Dendritic cell treated with granulocyte-macrophage colony-stimulating factor and Interleukin-4, amounts not matched to agents 40 ng/mL and 50 ng/mL, for 4 days (primary cell): Measurements from ENCODE around the gene DACT2.
"Not testable (repeated sequence)": the region's sequence is repeated elsewhere in the genome, so short reads cannot be mapped to it uniquely, and the experiment has no call there.

ENCODE experiments used
- H3K27ac Mint-ChIP-seq: one replicate; pipeline ENCODE4 v1.8.0; 2022; ENCODE audit warnings: mild to moderate bottlenecking, mixed read lengths
- H3K27me3 Mint-ChIP-seq: one replicate; pipeline ENCODE4 v1.8.0; 2022; ENCODE audit warnings: mild to moderate bottlenecking, mixed read lengths
- H3K36me3 Mint-ChIP-seq: one replicate; pipeline ENCODE4 v1.8.0; 2022; ENCODE audit warnings: low read depth, mixed read lengths
- H3K4me1 Mint-ChIP-seq: one replicate; pipeline ENCODE4 v1.8.0; 2022; ENCODE audit warnings: low read depth, mixed read lengths
- H3K4me3 Mint-ChIP-seq: one replicate; pipeline ENCODE4 v1.8.0; 2022; ENCODE audit warnings: mild to moderate bottlenecking, moderate library complexity, mixed read lengths
- H3K9me3 Mint-ChIP-seq: one replicate; pipeline ENCODE4 v1.8.0; 2022; ENCODE audit warnings: mixed read lengths
- intact Hi-C: fragments of 100-400 bp; cut with micrococcal nuclease; formaldehyde crosslinking; loops from one replicate; pipeline ENCODE4 v1.15.0; 2022

Gene DACT2

DNA sequence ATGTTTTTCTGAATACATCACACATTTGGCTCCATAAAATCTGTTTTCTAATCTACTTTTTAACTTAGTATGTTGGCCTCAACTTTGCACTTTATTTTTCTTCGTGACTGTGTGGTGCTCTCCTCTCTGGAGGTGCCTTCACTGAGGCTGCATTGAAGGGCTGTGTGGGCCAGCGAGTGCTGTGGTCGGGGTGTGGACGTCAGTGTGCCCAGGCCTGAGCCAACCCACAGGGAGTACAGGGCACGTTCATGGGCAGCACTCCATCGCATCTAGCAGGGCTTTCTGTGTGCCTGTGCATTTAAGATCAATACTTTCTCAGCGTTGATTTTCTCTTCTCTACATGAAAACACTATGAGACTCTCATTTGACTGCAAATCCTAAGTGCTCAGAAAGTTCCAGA, 37.8 kb downstream of the DACT2 start:
- Mint-ChIP-seq H3K27me3 (no peaks in the 10 kb centered on the region), H3K4me1 (no peaks in the 10 kb centered on the region), H3K27ac (no peak overlapping the region), H3K36me3 (no peaks in the 10 kb centered on the region), H3K9me3 (no peaks in the 10 kb centered on the region), H3K4me3 (no peak overlapping the region)
- intact Hi-C loops = no loop called here

DNA sequence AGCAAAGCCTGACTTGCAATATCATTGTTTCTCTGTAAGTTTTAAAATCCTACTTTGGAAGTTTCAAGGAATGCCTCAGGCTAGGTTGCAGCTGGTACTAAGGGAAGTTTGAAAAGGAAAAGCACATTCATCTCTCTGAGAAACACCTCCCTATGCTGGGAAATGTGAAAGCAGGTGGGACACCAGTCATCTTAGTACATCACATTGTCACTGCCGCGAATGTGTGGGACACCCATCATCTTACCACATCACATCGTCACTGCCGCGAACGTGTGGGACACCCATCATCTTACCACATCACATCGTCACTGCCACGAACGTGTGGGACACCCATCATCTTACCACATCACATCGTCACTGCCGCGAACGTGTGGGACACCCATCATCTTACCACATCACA, 38.3 kb downstream of the DACT2 start:
- H3K27me3 Mint-ChIP-seq, intact Hi-C loops, H3K9me3 Mint-ChIP-seq, H3K4me1 Mint-ChIP-seq, H3K27ac Mint-ChIP-seq, H3K4me3 Mint-ChIP-seq, H3K36me3 Mint-ChIP-seq: not testable (repeated sequence)

DNA sequence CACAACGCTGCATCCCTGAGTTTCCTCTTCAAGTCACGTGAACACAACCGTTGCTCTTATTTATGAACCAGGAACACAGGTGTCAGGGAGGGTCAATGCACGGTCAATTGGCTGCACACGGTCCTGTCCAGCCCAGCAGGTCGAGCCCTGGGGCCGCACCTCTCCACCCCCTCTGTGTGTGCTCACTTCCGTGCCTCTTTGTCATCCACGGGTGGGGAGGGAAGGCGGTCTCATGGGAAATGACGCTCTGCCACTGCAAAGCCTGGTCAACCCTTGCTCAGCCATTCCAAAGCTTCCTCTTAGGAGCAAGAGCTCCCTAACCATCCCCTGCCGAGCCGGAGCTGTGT, 38.7 kb downstream of the DACT2 start:
- intact Hi-C loops = no loop called here
- Mint-ChIP-seq H3K4me3 (no peak overlapping the region), H3K4me1 (no peaks in the 10 kb centered on the region), H3K27me3 (no peaks in the 10 kb centered on the region), H3K9me3 (no peaks in the 10 kb centered on the region), H3K36me3 (no peaks in the 10 kb centered on the region), H3K27ac (no peak overlapping the region)

DNA sequence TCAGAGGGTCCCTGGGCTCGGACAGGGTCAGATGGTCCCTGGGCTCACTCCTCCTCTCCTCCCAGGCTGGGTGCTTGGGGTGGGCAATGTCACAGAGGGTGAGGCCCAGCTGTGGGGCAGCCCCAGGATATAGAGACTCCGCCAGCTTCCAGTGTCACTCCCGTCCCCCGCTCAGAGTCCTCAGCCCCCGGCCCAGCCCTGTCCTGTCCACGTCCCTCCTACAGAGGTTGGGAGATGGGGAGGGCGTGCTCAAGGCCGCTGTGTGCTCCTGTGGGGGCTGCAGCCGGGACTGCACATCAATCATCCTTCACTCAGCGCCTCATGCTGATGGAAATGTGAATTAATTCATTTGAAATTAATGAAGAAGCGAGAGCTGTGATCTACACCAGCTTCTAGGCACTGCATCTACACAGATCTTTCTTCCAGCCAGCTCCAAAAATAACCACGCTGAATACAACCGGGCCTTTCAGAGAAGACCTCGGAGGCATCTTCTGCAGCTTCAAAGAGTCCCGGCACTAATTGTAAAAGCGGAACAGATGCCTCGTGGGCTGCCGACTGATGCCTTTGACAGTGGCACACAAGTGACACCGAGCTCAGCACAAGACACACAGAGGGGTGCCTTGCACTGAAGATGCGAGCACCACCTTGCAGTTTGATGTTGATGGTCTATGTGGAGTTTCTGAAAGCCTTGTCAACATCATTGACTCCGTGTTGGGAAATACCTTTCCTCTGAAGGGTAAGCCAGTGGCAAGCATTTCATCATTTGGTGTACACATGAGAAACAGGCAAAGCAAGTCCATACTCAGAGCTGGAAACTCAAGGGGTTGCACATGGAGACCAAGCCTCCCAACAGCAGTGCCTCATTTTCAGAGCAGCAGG, 39.3 kb downstream of the DACT2 start:
- no peaks in the 10 kb centered on the region for H3K36me3 Mint-ChIP-seq
- no peaks in the 10 kb centered on the region for H3K9me3 Mint-ChIP-seq
- no peak overlapping the region for H3K27ac Mint-ChIP-seq
- no peak overlapping the region for H3K4me3 Mint-ChIP-seq
- intact Hi-C loops = no loop called here
- H3K4me1 Mint-ChIP-seq = no peaks in the 10 kb centered on the region
- H3K27me3 Mint-ChIP-seq = no peaks in the 10 kb centered on the region

DNA sequence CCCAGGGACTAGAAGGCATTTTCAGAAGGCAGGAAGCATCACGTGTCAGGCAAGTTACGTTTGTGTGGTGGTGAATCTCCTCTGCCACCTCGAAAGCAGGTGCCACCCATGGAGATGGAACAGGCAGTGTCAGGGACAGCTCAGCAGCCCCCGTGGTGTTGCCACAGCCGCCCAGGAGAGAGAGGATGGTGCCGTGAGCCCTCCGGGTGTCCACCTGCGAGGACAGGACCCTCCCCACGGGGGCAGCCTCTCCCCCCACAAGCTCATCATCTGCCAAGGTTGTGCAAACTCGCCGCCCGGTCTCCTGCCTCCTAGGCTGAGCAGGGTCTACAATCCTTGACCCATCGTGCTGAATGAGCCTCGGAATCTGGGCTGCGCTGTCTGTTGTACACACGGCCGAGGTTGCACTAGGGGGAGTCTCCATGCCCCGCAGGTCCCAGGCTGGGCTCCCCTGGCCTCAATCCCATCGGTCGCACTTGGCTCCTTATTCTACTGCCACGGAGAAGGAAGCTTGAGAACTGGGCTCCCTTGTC, 40.1 kb downstream of the DACT2 start:
- Mint-ChIP-seq H3K36me3 (no peaks in the 10 kb centered on the region), H3K9me3 (no peaks in the 10 kb centered on the region), H3K27me3 (peaks cover 4% of the 10 kb centered on the region), H3K4me1 (no peaks in the 10 kb centered on the region), H3K4me3 (no peak overlapping the region), H3K27ac (no peak overlapping the region)
- intact Hi-C loops = no loop called here

DNA sequence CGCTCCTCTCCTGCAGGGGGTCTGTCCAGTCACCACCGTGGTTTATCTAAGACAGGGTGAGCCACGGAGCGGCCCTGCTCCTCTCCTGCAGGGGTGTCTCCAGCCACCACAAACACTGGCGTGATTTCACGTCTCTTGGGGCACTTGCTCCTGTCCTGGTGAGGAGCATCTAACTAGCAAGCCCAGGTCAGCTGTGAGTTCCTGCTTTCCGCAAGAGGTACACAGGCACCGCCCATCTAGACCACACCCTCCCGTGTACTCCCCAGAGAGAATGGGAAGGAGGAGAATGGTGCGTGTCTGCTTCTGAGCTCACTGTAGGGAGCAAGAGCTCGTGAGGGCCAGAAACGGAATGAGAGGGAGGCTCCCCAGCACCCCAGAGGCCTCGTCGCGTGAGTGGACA, 40.7 kb downstream of the DACT2 start:
- intact Hi-C loops = no loop called here
- Mint-ChIP-seq H3K27me3 (peaks cover 4% of the 10 kb centered on the region), H3K4me1 (no peaks in the 10 kb centered on the region), H3K27ac (no peak overlapping the region), H3K36me3 (no peaks in the 10 kb centered on the region), H3K4me3 (no peak overlapping the region), H3K9me3 (no peaks in the 10 kb centered on the region)

DNA sequence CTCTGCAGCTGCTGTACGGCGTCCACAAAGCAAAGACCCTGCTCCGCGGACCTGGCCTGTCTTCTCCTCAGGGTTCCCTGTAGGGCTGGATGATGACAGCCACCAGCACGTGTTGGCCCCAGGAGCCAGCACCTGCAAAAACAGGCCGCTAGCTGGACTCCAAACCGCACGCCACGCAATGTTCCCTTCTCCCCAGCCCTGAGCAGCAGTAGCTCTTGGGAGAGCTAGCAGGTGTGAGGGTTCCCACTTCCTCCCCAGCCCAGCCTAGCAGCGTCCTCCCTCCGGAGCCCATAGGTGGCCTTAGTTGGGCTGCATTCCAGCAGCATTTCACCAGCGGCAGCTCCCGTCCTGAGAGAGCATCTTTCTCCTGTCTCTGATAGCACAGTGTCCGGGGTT, 42.3 kb downstream of the DACT2 start:
- Mint-ChIP-seq H3K4me1 (no peaks in the 10 kb centered on the region), H3K27ac (no peak overlapping the region), H3K27me3 (peaks cover 7% of the 10 kb centered on the region), H3K9me3 (no peaks in the 10 kb centered on the region), H3K36me3 (no peaks in the 10 kb centered on the region), H3K4me3 (no peak overlapping the region)
- intact Hi-C loops = no loop called here

DNA sequence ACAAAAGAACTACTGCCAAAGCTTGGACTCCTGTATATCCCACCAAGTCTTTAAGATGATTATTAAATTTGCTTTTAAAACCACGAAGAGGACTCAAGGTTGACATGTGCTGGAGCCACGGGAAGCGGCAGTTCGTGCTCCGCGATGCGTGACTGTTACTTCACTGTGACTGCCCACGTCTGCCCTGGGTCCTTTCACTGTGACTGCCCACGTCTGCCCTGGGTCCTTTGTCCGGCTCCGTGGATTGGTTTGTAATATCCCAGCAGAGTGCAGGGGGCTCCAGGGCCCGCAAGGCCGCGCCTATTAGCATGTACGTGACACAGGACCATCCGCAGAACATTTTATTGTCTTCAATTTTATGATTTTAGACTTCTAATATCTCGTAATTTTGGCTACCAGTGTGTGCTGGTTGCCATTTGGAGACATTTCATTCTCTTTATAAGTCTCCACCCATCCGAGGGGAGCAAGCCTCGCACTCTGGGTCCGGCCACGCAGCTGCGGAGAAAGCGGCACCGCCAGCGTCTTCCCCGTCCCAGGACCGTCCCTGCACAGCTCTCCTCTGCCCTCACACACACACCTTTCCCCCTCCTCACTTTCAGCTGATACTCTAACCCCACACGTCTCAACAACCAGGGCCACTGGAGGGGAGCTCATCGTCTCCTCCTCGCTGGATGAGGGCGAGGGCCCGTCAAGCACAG, 42.9 kb downstream of the DACT2 start:
- Mint-ChIP-seq H3K36me3 (no peaks in the 10 kb centered on the region), H3K4me3 (no peak overlapping the region), H3K27ac (no peak overlapping the region), H3K4me1 (no peaks in the 10 kb centered on the region), H3K9me3 (no peaks in the 10 kb centered on the region), H3K27me3 (peaks cover 11% of the 10 kb centered on the region)
- intact Hi-C loops = no loop called here

DNA sequence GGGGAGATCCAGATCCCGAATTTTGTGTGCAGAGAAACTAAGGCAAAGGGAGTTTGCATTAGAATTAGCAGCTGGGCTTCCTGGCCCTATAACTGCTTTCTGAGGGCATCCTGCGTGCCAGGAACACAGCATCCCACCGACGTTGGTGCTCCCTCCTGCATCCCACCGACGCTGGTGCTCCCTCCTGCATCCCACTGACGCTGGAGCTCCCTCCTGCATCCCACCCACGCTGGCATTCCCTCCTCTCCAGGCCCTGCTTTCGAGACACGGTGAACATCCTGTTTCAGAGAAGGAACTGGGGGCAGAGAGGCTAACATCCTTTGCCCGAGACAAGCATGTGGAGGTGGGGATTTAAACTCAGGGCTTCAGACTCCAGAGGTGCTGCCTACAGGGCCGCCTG, 44.4 kb downstream of the DACT2 start:
- intact Hi-C loops = no loop called here
- H3K9me3 Mint-ChIP-seq = no peaks in the 10 kb centered on the region
- H3K27ac Mint-ChIP-seq = no peak overlapping the region
- no peaks in the 10 kb centered on the region for H3K36me3 Mint-ChIP-seq
- no peak overlapping the region for H3K4me3 Mint-ChIP-seq
- peaks cover 12% of the 10 kb centered on the region for H3K27me3 Mint-ChIP-seq
- H3K4me1 Mint-ChIP-seq = no peaks in the 10 kb centered on the region

DNA sequence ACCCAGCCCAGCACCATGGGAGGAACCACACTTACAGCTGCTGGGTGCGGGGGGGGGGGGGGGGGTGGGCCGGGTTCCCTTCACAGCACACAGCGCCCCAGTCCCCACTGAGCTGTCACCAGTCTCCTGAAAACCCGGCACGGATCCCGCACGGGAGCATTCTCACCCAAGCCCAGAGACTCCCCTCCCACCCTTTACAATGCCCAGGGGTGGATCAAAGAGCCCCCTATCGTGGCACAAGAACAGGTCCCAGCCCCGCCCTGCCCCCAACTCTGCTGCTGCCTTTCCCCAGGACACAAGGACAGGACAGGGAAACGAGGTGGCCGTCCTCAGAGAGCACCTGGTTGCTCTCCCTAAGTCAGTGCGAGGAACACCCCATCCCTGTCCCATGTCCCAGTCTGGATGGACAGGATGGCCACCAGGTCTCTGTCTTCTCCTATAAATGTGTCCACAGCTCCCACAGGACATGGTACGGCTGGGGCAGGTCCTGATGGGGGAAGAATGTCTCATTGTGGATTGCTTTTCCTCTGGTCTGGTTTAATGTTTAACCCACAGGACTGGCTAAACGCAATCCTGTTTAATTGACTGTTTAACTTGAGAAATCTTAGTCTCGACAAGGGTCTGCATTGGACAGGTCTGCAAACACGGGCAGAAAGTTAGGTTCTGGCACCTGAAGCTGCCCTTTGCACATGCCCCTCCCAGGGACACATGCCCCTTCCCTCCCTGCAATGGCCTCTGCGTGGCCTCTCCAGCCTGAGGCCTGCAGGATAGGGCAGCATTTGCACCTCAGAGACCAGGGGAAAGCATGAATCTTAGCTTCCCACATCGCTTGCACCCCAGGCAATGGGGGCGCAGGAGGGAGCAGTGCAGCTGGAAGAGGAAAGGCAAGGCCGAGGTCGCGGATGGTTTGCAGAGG, 45.3 kb downstream of the DACT2 start:
- Mint-ChIP-seq H3K4me1 (no peaks in the 10 kb centered on the region), H3K4me3 (no peak overlapping the region), H3K9me3 (no peaks in the 10 kb centered on the region), H3K27me3 (peaks cover 12% of the 10 kb centered on the region), H3K36me3 (no peaks in the 10 kb centered on the region), H3K27ac (no peak overlapping the region)
- intact Hi-C loops = no loop called here

DNA sequence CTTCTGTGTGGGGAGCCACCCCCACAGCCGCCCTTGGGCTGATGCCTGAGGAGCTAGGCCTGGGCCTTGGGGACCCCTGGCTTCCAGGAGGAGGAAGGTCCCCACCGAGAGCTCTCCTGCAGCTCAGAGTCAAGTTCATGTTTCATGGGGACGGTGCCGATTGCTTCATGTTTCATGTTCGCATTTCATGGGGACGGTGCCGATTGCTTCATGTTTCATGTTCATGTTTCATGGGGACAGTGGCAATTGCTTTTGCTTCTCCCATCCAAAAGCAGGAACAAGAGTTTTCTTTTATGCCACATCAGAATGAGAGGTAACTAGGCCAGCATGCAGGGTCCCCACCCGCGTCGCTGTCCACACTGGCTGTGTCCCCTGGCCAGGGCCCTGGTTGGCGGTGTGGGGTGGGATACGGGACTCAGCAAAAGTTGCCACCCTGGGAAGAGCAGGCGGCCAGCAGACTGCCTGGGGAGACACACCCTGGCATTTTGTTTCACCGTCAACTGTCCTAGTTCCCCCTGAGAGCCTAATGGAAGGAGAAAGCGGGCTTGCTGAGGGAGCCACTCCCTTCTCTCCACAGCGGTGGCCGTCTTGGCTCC, 46.0 kb downstream of the DACT2 start:
- peaks cover 12% of the 10 kb centered on the region for H3K27me3 Mint-ChIP-seq
- no peak overlapping the region for H3K4me3 Mint-ChIP-seq
- no peaks in the 10 kb centered on the region for H3K4me1 Mint-ChIP-seq
- intact Hi-C loops = no loop called here
- no peaks in the 10 kb centered on the region for H3K36me3 Mint-ChIP-seq
- H3K9me3 Mint-ChIP-seq = no peaks in the 10 kb centered on the region
- no peak overlapping the region for H3K27ac Mint-ChIP-seq

DNA sequence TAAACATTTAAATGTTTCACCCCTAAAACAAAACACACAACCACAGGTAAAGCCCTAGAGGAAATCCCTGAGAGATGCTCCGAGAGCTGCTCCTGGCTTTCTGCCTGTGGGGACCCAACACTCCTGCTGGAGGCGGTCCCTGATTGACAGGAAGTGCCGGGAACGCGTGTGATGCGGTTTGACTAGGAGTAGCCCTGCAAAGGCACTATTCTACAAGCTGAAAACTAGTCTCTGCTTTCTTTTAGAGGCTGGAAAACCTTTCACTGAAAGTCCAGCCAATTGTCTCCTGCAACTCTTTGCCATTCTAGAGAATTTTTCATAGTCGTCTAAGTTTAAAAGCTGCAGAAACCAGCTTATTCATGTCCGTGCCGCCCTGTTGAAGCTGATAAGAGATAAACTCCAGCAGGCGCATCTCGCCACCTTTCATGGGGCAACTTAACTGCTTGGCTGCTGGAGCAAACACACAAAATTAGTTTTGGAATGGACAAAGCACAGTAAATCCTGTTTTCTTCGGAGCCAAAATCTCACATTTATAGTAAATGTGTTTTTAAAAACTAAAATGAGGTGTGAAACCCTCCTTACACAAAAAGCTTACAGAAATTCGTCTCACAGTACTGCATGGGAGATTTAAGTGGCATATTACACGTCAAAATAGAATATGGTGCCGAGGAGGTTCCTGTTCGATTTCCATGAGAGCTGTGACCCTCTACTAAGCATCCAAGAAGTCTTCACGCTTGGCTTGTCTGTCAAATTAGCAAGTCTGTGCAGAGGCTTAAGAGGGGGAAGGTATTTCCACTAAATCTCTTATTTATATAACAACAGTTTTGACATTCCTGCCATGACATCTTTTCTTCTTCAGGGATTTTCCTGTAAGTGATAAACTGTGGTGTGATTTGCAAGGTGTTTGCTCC, 46.9 kb downstream of the DACT2 start:
- intact Hi-C loops = no loop called here
- Mint-ChIP-seq H3K4me1 (no peaks in the 10 kb centered on the region), H3K36me3 (no peaks in the 10 kb centered on the region), H3K4me3 (no peak overlapping the region), H3K9me3 (no peaks in the 10 kb centered on the region), H3K27me3 (peaks cover 12% of the 10 kb centered on the region), H3K27ac (no peak overlapping the region)
